Activated T-cell treated with anti-CD3 and anti-CD28 coated beads for 4 hours (primary cell): Measurements from ENCODE around the gene ZNF331.

Experiments
- DNase-seq: peaks from one replicate; pipeline ENCODE4 v3.0.0-alpha.2; 2020

The ZNF331 gene

GRCh38 chr19:53577968-53578367 is 40.0 kb downstream of the ZNF331 start:
- no peak for DNase-seq

- no peak for DNase-seq
Measured at GRCh38 chr19:53579518-53579917, 41.6 kb downstream of the ZNF331 start.

- DNase-seq = no peak
Measured at GRCh38 chr19:53580871-53581835, 43.2 kb downstream of the ZNF331 start.

- no peak for DNase-seq
Measured at GRCh38 chr19:53581871-53582279, 43.9 kb downstream of the ZNF331 start.

GRCh38 chr19:53583181-53583580 is 45.2 kb downstream of the ZNF331 start:
- DNase-seq = no peak

- no peak for DNase-seq
Measured at GRCh38 chr19:53586277-53586691, 48.3 kb downstream of the ZNF331 start.

GRCh38 chr19:53594811-53595509 is 57.0 kb downstream of the ZNF331 start:
- DNase-seq = no peak

- DNase-seq = no peak
Measured at GRCh38 chr19:53595510-53595867, 57.5 kb downstream of the ZNF331 start.

- DNase-seq = no peak
Measured at GRCh38 chr19:53596056-53596455, 58.1 kb downstream of the ZNF331 start.

GRCh38 chr19:53597023-53597422 is 59.1 kb downstream of the ZNF331 start:
- DNase-seq = no peak

GRCh38 chr19:53598361-53598760 is 60.4 kb downstream of the ZNF331 start:
- DNase-seq = no peak

GRCh38 chr19:53600217-53600616 is 62.3 kb downstream of the ZNF331 start:
- no peak for DNase-seq

- DNase-seq = no peak
Measured at GRCh38 chr19:53606031-53606430, 68.1 kb downstream of the ZNF331 start.

- DNase-seq = no peak
Measured at GRCh38 chr19:53608381-53608780, 70.4 kb downstream of the ZNF331 start.

GRCh38 chr19:53612762-53613526 is 75.0 kb downstream of the ZNF331 start:
- DNase-seq = no peak

- no peak for DNase-seq
Measured at GRCh38 chr19:53621885-53622740, 84.2 kb downstream of the ZNF331 start.

GRCh38 chr19:53624771-53625545 is 87.0 kb downstream of the ZNF331 start:
- no peak for DNase-seq

GRCh38 chr19:53626486-53626885 is 88.5 kb downstream of the ZNF331 start:
- DNase-seq = no peak

- DNase-seq = no peak
Measured at GRCh38 chr19:53626976-53627375, 89.0 kb downstream of the ZNF331 start.
